GM21381 (cell line): ENCODE data around the gene ABLIM2.

ENCODE experiments used
- ATAC-seq: cut with Tn5 transposase; IDR thresholded peaks from one replicate; pipeline ENCODE4 v1.9.1; 2021; ENCODE audit warnings: mild to moderate bottlenecking, moderate library complexity; ENCODE audit not compliant: unreplicated experiment

Gene ABLIM2

GRCh38 chr4:8076023-8076422 lies 82.6 kb downstream of the ABLIM2 start:
- ATAC-seq = no peak

GRCh38 chr4:8073206-8073863 lies 85.3 kb downstream of the ABLIM2 start:
- no peak for ATAC-seq

- ATAC-seq = no peak
These were observed 86.2 kb downstream of the ABLIM2 start for GRCh38 chr4:8072235-8072968.

- no peak for ATAC-seq
These were observed 86.8 kb downstream of the ABLIM2 start for GRCh38 chr4:8071766-8072165.

GRCh38 chr4:8070736-8071718 lies 87.6 kb downstream of the ABLIM2 start:
- no peak for ATAC-seq

GRCh38 chr4:8069102-8069752 lies 89.4 kb downstream of the ABLIM2 start:
- no peak for ATAC-seq

- ATAC-seq = no peak
These were observed 90.4 kb downstream of the ABLIM2 start for GRCh38 chr4:8067945-8068896.

- no peak for ATAC-seq
These were observed 91.2 kb downstream of the ABLIM2 start for GRCh38 chr4:8067274-8067936.

- no peak for ATAC-seq
These were observed 92.2 kb downstream of the ABLIM2 start for GRCh38 chr4:8066336-8066931.

- no peak for ATAC-seq
These were observed 94.5 kb downstream of the ABLIM2 start for GRCh38 chr4:8063974-8064563.

- ATAC-seq = no peak
These were observed 97.0 kb downstream of the ABLIM2 start for GRCh38 chr4:8061573-8061972.

- ATAC-seq = no peak
These were observed 97.5 kb downstream of the ABLIM2 start for GRCh38 chr4:8061145-8061544.

- ATAC-seq = no peak
These were observed 98.0 kb downstream of the ABLIM2 start for GRCh38 chr4:8060632-8061031.

- ATAC-seq = no peak
These were observed 100.6 kb downstream of the ABLIM2 start for GRCh38 chr4:8058031-8058479.

- ATAC-seq = no peak
These were observed 103.4 kb downstream of the ABLIM2 start for GRCh38 chr4:8055206-8055605.

- ATAC-seq = no peak
These were observed 104.7 kb downstream of the ABLIM2 start for GRCh38 chr4:8053688-8054449.

GRCh38 chr4:8052160-8052691 lies 106.4 kb downstream of the ABLIM2 start:
- ATAC-seq = no peak
